ENCODE measurements around the gene KIF21A. TPM values are rescaled to one million over a fixed set of nuclear protein-coding genes. Genes with fewer than 3 reads are reported as not detected.

KIF21A gene
- polyA plus RNA-seq, 1 of the 3 experiments (the other 2 are of a cell fraction): 3.6 TPM

GRCh38 chr12:39351153-39351552, 91.8 kb downstream of the KIF21A start (continued):
- TF ChIP-seq MXI1 (IDR thresholded peaks at IDR 0.05; ENCODE audit: low read depth, low read length): no peak
- TF ChIP-seq TEAD4 (IDR thresholded peaks at IDR 0.05; ENCODE audit: borderline replicate concordance, insufficient read depth): peak; percentile 73; the same call in 1 of the 2 replicates
- no peak for TF ChIP-seq FOSL2 (IDR thresholded peaks at IDR 0.05; ENCODE audit: borderline replicate concordance, low read depth)
- TF ChIP-seq, protein P1, sequence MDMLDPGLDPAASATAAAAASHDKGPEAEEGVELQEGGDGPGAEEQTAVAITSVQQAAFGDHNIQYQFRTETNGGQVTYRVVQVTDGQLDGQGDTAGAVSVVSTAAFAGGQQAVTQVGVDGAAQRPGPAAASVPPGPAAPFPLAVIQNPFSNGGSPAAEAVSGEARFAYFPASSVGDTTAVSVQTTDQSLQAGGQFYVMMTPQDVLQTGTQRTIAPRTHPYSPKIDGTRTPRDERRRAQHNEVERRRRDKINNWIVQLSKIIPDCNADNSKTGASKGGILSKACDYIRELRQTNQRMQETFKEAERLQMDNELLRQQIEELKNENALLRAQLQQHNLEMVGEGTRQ (IDR thresholded peaks at IDR 0.05; ENCODE audit: borderline replicate concordance, low read depth, low read length): no peak
- TF ChIP-seq TAF1 (IDR thresholded peaks at IDR 0.05; ENCODE audit: borderline replicate concordance, low read depth, low read length): no peak
- peak; percentile 32; the same call in 1 of the 2 replicates for TF ChIP-seq POLR2AphosphoS5 (IDR thresholded peaks at IDR 0.05; ENCODE audit: low read depth, low read length)
- TF ChIP-seq RCOR1 (IDR thresholded peaks at IDR 0.05; ENCODE audit: low read length): peak; percentile 89
- TF ChIP-seq YY1 (IDR thresholded peaks at IDR 0.05; ENCODE audit: low read depth): no peak
- peak; percentile 63 for TF ChIP-seq TCF12 (IDR thresholded peaks at IDR 0.05)
- peak; percentile 48; the same call in 1 of the 2 replicates for TF ChIP-seq GATA2 (CRISPR knock-in tag; IDR thresholded peaks at IDR 0.05)

GRCh38 chr12:39348941-39349626, 93.8 kb downstream of the KIF21A start:
- H3K79me2 ChIP-seq (ENCODE audit: insufficient read depth): no peaks in the 10 kb centered on the region
- no peaks in the 10 kb centered on the region for H3K9me3 ChIP-seq
- H3F3A ChIP-seq (replicated peaks; ENCODE audit: insufficient read depth): no peaks in the 10 kb centered on the region
- no peaks in the 10 kb centered on the region for H3K27me3 ChIP-seq (ENCODE audit: insufficient read depth)
- ChIA-PET POLR2A (interaction anchor here (0.9 kb wide), 1 partner anchor 271 kb away, joined by 3 read pairs; the partner anchor contains the start of gene ABCD2), CTCF (interaction anchor here (1.4 kb wide), 1 partner anchor 16 kb away, joined by 3 read pairs; no protein-coding TSS in a partner anchor)
- H3K9me2 ChIP-seq: no peaks in the 10 kb centered on the region
- H3K4me3 ChIP-seq (ENCODE audit: low read depth in 2 of 2, low read length in 1 of 2): no peak overlapping the region
- WGBS (ENCODE audit: low lambda C conversion rate): 85% methylated on average over 3 of the region's 3 CpGs
- no peak overlapping the region for H3K9ac ChIP-seq
- H3K4me2 ChIP-seq: no peak overlapping the region
- H3K36me3 ChIP-seq (replicated peaks in 1 of 2; ENCODE audit: control insufficient read depth in 1 of 2, insufficient read depth in 2 of 2, low read length in 1 of 2): peaks cover 0 to 33% of the 10 kb centered on the region in 2 experiments
- H3K27ac ChIP-seq (ENCODE audit: low read depth in 2 of 2, low read length in 1 of 2): no peak overlapping the region
- TF ChIP-seq TCF12 (IDR thresholded peaks at IDR 0.05) (no peak), PBX3 (IDR thresholded peaks at IDR 0.05) (no peak), YY1 (IDR thresholded peaks at IDR 0.05; ENCODE audit: low read depth) (no peak), NRF1 (IDR thresholded peaks at IDR 0.05; ENCODE audit: low read depth, low read length) (no peak), SMC3 (IDR thresholded peaks at IDR 0.05; ENCODE audit: low read depth, low read length) (no peak), NFIC (IDR thresholded peaks at IDR 0.05; ENCODE audit: borderline replicate concordance) (no peak), RAD21 (IDR thresholded peaks at IDR 0.05; ENCODE audit: low read length) (no peak), CHD2 (IDR thresholded peaks at IDR 0.05; ENCODE audit: low read length, partially characterized antibody) (no peak), REST (IDR thresholded peaks at IDR 0.05; ENCODE audit: low read depth, low read length) (no peak), MXI1 (IDR thresholded peaks at IDR 0.05; ENCODE audit: low read depth, low read length) (no peak), RXRA (IDR thresholded peaks at IDR 0.05; ENCODE audit: borderline replicate concordance, low read depth) (no peak), RFX5 (IDR thresholded peaks at IDR 0.05; ENCODE audit: low read length) (no peak), RCOR1 (IDR thresholded peaks at IDR 0.05; ENCODE audit: low read length) (no peak)
- TF ChIP-seq, protein P1 (IDR thresholded peaks at IDR 0.05; ENCODE audit: borderline replicate concordance, low read depth, low read length): no peak
- TF ChIP-seq, protein P2, sequence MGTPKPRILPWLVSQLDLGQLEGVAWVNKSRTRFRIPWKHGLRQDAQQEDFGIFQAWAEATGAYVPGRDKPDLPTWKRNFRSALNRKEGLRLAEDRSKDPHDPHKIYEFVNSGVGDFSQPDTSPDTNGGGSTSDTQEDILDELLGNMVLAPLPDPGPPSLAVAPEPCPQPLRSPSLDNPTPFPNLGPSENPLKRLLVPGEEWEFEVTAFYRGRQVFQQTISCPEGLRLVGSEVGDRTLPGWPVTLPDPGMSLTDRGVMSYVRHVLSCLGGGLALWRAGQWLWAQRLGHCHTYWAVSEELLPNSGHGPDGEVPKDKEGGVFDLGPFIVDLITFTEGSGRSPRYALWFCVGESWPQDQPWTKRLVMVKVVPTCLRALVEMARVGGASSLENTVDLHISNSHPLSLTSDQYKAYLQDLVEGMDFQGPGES (IDR thresholded peaks at IDR 0.05; ENCODE audit: low read depth, low read length): no peak
- H4K20me1 ChIP-seq (ENCODE audit: insufficient read depth): no peaks in the 10 kb centered on the region
- no peak overlapping the region for H2AFZ ChIP-seq (ENCODE audit: low read depth)
- no peak for DNase-seq
- H3K4me1 ChIP-seq (ENCODE audit: control insufficient read depth in 1 of 2, insufficient read depth in 2 of 2, low read depth in 1 of 2, low read length in 1 of 2): peaks cover 6 to 15% of the 10 kb centered on the region in 2 experiments; a peak in 2 of 4 replicates

All from SK-N-SH (cell line).